Spleen (tissue), 11 donors: ENCODE results near the gene THSD4. TPM values are rescaled to one million over a fixed set of nuclear protein-coding genes. Genes with fewer than 3 reads are reported as not detected.

Experiments used
- DNase-seq: peaks from one replicate; pipeline ENCODE4 v3.0.0-alpha.2; 2020
- H3K27ac ChIP-seq, 8 donors: fragments of 200-600 bp; sonication (generic) in 7 of 8; 1 replicate in 4 of 8; 2 replicates in 4 of 8; pipeline versions ENCODE4 v1.5.0 to v1.8.0; 2016 to 2021; ENCODE audit warnings: inconsistent platforms in 4 of 8, mild to moderate bottlenecking in 4 of 8, moderate library complexity in 1 of 8
- H3K27me3 ChIP-seq, 7 donors: fragments of 200-600 bp; sonication (generic) in 6 of 7; replicated peaks in 1 of 7; 1 replicate in 4 of 7; 2 replicates in 3 of 7; pipeline versions ENCODE4 v1.5.0 to v1.8.0; 2016 to 2021; ENCODE audit warnings: inconsistent platforms in 3 of 7, mild to moderate bottlenecking in 1 of 7
- H3K36me3 ChIP-seq, 6 donors: fragments of 200-600 bp; sonication (generic) in 5 of 6; 1 replicate in 4 of 6; 2 replicates in 2 of 6; pipeline versions ENCODE4 v1.5.0 to v1.8.0; 2016 to 2021; ENCODE audit warnings: inconsistent platforms in 2 of 6
- H3K4me1 ChIP-seq, 6 donors: fragments of 200-600 bp; sonication (generic) in 5 of 6; 1 replicate in 3 of 6; 2 replicates in 3 of 6; pipeline versions ENCODE4 v1.5.0 to v1.8.0; 2016 to 2021; ENCODE audit warnings: inconsistent platforms in 3 of 6
- H3K4me3 ChIP-seq, 8 donors: fragments of 200-600 bp; sonication (generic) in 7 of 8; 1 replicate in 4 of 8; 2 replicates in 4 of 8; pipeline versions ENCODE4 v1.5.0 to v1.8.0; 2016 to 2021; ENCODE audit warnings: inconsistent platforms in 4 of 8, mild to moderate bottlenecking in 4 of 8, moderate library complexity in 2 of 8
- H3K9me3 ChIP-seq, 8 donors: fragments of 200-600 bp; sonication (generic) in 7 of 8; 1 replicate in 4 of 8; 2 replicates in 4 of 8; pipeline versions ENCODE4 v1.5.0 to v1.8.0; 2016 to 2021; ENCODE audit warnings: inconsistent platforms in 4 of 8
- POLR2A ChIP-seq, 3 donors: fragments of 450-650 bp; IDR thresholded peaks; one replicate each; pipeline ENCODE4 v1.5.1; 2017; ENCODE audit warnings: antibody characterized with exemption in 3 of 3, mild to moderate bottlenecking in 1 of 3
- POLR2AphosphoS5 ChIP-seq, 3 donors: sonication (generic); formaldehyde crosslinking; IDR thresholded peaks; one replicate each; pipeline ENCODE4 v1.5.1; 2017; ENCODE audit warnings: antibody characterized with exemption in 3 of 3
- WGBS, 5 donors: extraction: QIAGEN DNeasy Blood & Tissue Kit in 3 of 5; methylation state at CpG; one replicate each; pipeline versions ENCODE4 v1.1.5 to v1.1.7; 2013 to 2018; 5-methylcytosine and 5-hydroxymethylcytosine counted together
- intact Hi-C: fragments of 100-400 bp; cut with DNase I; formaldehyde crosslinking; loops from one replicate; pipeline ENCODE4 v1.15.0; 2023; ENCODE audit warnings: low total_unique reads
- polyA plus RNA-seq, 3 donors: library from polyadenylated mRNA; stranded (reverse); fragments of 200-250 nt; gene quantifications; one replicate each; pipeline ENCODE4 v1.2.1, GENCODE V29; 2013
- total RNA-seq, 7 donors: library from RNA; depleted of rRNA in 3 of 7; stranded (reverse); fragments of >200 nt in 3 of 7; fragmentation: NEBNext Ultra II Directional in 4 of 7; extraction: Animal tissue kit (Norgen Biotek cat#: 25700) in 4 of 7; gene quantifications; one replicate each; pipeline versions ENCODE4 v1.1.0 to v1.2.1, GENCODE V29; 2016 to 2021
- TF ChIP-seq, protein P1 (sequence below), 11 experiments: fragments of 200-600 bp in 7 of 11; fragments of 450-650 bp in 4 of 11; sonication (generic) in 4 of 11; IDR thresholded peaks in 8 of 11; conservative IDR thresholded peaks in 3 of 11; 1 replicate in 7 of 11; 2 replicates in 4 of 11; pipeline versions ENCODE4 v1.4.0 to v1.8.0; 2016 to 2021; ENCODE audit warnings: antibody characterized with exemption in 11 of 11, inconsistent platforms in 4 of 11, mild to moderate bottlenecking in 1 of 11
- donor health status: healthy with polysubstance abuse.
- donor health status: DM: no; HTN: no; CAD: no; lungs with moderate emphysema.
- donor health status: DM: no; HTN: no; CAD: no.
- donor health status: Bipolar disorder and iron deficiency.
- donor health status: healthy.
- donor health status: DM: no; HTN: no; CAD: no.
- donor health status: DM: yes; HTN: yes; CAD: no.

THSD4 gene
- total and polyA plus RNA-seq, 10 donors, result 0.29 to 11.3 (median 3.4) TPM

DNA sequence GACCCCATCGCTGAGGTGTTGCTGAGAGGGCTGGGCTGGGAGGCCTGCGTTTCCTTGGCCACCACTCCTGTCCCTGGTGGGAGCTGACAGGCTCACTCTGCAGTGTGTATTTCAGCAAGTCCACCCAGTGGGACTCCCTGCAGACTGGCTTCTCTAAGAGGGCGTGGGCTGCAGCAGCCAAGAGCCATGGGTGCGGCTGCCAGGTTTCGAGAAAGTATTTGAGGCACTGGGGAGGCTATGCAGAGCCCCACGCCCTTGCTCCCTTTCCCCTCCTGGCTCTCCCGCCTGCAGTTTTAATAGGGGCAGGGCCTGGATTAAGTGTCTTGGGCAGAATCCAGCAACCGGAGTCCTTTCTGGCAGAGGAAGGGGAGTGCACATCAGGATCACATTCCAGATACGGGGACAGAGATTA lies 242.1 kb downstream of the THSD4 start:
- no peak overlapping the region for H3K27ac ChIP-seq
- TF ChIP-seq POLR2AphosphoS5 (IDR thresholded peaks at IDR 0.05) (no peak), POLR2A (IDR thresholded peaks at IDR 0.05) (no peak)
- intact Hi-C loops, result no loop called here
- WGBS, 5 donors, result 53 to 78% (median 63%) methylated on average over 9 of the region's 9 CpGs
- H3K4me3 ChIP-seq, result no peak overlapping the region
- no peaks in the 10 kb centered on the region for H3K9me3 ChIP-seq
- no peak for DNase-seq
- peaks cover 0 to 11% (median 0%) of the 10 kb centered on the region in 7 donors for H3K27me3 ChIP-seq
- H3K36me3 ChIP-seq, result no peaks in the 10 kb centered on the region
- H3K4me1 ChIP-seq, result peaks cover 0 to 8% (median 0%) of the 10 kb centered on the region in 6 donors

DNA sequence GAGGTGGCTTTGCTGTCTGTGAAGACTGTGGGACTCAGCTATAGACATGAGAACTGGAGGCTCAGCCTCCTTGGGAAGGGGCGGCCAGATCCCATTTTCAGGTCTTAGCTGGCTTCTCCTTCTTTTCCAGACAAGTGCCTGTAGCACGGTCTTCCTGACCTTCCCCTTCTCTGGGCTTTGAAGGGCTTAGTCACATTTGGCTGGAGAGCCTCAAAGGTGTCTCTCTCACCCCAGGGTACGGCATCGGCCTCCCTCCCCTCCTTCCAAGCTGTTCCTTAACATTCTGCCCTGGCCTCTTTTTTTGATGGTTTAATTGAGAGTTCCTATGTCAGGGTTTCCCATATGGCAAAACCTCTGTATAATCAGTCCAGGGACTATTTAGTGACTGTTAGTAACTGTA lies 242.7 kb downstream of the THSD4 start:
- no peak overlapping the region for H3K27ac ChIP-seq
- TF ChIP-seq POLR2AphosphoS5 (IDR thresholded peaks at IDR 0.05) (no peak), POLR2A (IDR thresholded peaks at IDR 0.05) (no peak)
- TF ChIP-seq, protein P1, sequence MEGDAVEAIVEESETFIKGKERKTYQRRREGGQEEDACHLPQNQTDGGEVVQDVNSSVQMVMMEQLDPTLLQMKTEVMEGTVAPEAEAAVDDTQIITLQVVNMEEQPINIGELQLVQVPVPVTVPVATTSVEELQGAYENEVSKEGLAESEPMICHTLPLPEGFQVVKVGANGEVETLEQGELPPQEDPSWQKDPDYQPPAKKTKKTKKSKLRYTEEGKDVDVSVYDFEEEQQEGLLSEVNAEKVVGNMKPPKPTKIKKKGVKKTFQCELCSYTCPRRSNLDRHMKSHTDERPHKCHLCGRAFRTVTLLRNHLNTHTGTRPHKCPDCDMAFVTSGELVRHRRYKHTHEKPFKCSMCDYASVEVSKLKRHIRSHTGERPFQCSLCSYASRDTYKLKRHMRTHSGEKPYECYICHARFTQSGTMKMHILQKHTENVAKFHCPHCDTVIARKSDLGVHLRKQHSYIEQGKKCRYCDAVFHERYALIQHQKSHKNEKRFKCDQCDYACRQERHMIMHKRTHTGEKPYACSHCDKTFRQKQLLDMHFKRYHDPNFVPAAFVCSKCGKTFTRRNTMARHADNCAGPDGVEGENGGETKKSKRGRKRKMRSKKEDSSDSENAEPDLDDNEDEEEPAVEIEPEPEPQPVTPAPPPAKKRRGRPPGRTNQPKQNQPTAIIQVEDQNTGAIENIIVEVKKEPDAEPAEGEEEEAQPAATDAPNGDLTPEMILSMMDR (IDR thresholded peaks at IDR 0.05 in 8 of 11, conservative IDR thresholded peaks at IDR 0.05 in 3 of 11), result no peak
- H3K27me3 ChIP-seq, result peaks cover 0 to 6% (median 0%) of the 10 kb centered on the region in 7 donors
- H3K4me3 ChIP-seq, result no peak overlapping the region
- DNase-seq, result no peak
- no peaks in the 10 kb centered on the region for H3K9me3 ChIP-seq
- intact Hi-C loops, result no loop called here
- no peaks in the 10 kb centered on the region for H3K36me3 ChIP-seq
- peaks cover 0 to 8% (median 0%) of the 10 kb centered on the region in 6 donors for H3K4me1 ChIP-seq
- WGBS, 5 donors, result 88 to 96% (median 89%) methylated on average over 4 of the region's 4 CpGs

DNA sequence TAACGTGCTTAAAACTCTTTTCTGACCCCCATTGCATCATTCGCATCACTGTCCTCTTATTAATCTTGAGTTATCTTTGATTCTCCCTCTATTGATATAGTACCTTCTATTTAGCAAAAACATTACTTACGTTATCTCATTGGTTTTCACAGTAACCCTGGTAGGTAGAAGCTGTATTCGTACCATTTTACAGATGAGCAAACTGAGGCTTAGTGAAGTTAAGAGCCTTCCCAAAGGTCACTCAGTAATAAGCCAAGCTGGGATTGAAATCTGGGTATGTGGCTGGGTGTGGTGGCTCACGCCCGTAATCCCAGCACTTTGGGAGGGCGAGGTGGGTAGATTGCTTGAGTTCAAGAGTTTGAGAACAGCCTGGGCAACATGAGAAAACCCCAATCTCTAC lies 244.0 kb downstream of the THSD4 start:
- H3K27ac ChIP-seq, result no peak overlapping the region
- WGBS, 5 donors, result 72 to 90% (median 82%) methylated on average over 7 of the region's 7 CpGs
- no peak overlapping the region for H3K4me3 ChIP-seq
- no peaks in the 10 kb centered on the region for H3K9me3 ChIP-seq
- intact Hi-C loops, result no loop called here
- H3K27me3 ChIP-seq, result peaks cover 0 to 6% (median 0%) of the 10 kb centered on the region in 7 donors
- DNase-seq, result no peak
- peaks cover 0 to 8% (median 0%) of the 10 kb centered on the region in 6 donors for H3K4me1 ChIP-seq
- TF ChIP-seq POLR2AphosphoS5 (IDR thresholded peaks at IDR 0.05) (no peak), POLR2A (IDR thresholded peaks at IDR 0.05) (no peak)
- TF ChIP-seq, protein P1 (IDR thresholded peaks at IDR 0.05 in 8 of 11, conservative IDR thresholded peaks at IDR 0.05 in 3 of 11), result no peak
- no peaks in the 10 kb centered on the region for H3K36me3 ChIP-seq

DNA sequence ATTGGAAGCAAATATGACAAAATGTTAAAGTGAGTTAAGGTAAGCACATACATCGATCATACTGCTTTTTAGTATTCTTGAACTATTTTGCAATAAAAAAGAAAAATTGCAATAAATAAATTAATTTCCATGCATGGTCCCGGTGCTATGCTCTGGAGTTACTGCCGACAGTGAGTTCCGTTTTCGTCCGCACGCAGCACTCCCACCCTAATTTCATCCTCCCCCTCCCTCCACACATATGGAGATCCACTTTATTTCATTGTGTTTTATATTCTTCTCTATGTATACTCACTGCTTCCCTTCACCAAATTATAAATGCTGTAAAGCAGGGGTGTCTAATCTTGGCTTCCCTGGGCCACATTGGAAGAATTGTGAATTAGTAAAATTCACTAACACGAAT lies 247.3 kb downstream of the THSD4 start:
- Histone ChIP-seq H3K27me3 (peaks cover 0 to 3% (median 0%) of the 10 kb centered on the region in 7 donors), H3K9me3 (no peaks in the 10 kb centered on the region), H3K4me3 (no peak overlapping the region), H3K36me3 (no peaks in the 10 kb centered on the region), H3K27ac (no peak overlapping the region), H3K4me1 (peaks cover 0 to 2% (median 0%) of the 10 kb centered on the region in 6 donors)
- WGBS, 5 donors, result 80 to 95% (median 90%) methylated on average over 8 of the region's 8 CpGs
- intact Hi-C loops, result no loop called here
- no peak for DNase-seq
- TF ChIP-seq, protein P1 (IDR thresholded peaks at IDR 0.05 in 8 of 11, conservative IDR thresholded peaks at IDR 0.05 in 3 of 11), result no peak
- TF ChIP-seq POLR2AphosphoS5 (IDR thresholded peaks at IDR 0.05) (no peak), POLR2A (IDR thresholded peaks at IDR 0.05) (no peak)
